WTC11 (cell line): Measurements from ENCODE around the gene RPS6KL1.

Experiments used
- CTCF ChIP-seq: fragments of 200-600 bp; IDR thresholded peaks from 2 replicates; pipeline ENCODE4 v1.8.0; 2022; ENCODE audit warnings: antibody characterized with exemption
- E2F1 ChIP-seq: sonication (generic); formaldehyde crosslinking; IDR thresholded peaks from 2 replicates; pipeline ENCODE4 v1.8.0; 2022; ENCODE audit warnings: mild to moderate bottlenecking, missing genetic modification reagents
- FOXJ3 ChIP-seq: sonication (generic); formaldehyde crosslinking; IDR thresholded peaks from 2 replicates; pipeline ENCODE4 v1.9.0; 2021; ENCODE audit warnings: missing genetic modification reagents, mild to moderate bottlenecking, borderline replicate concordance
- MXD4 ChIP-seq: fragments of 250-450 bp; sonication (Bioruptor Pico); IDR thresholded peaks from 2 replicates; pipeline ENCODE4 v1.8.0; 2021; ENCODE audit warnings: mild to moderate bottlenecking, moderate library complexity, borderline replicate concordance
- RELA ChIP-seq: sonication (generic); formaldehyde crosslinking; IDR thresholded peaks from 2 replicates; pipeline ENCODE4 v1.8.1; 2022; ENCODE audit warnings: missing genetic modification reagents, mild to moderate bottlenecking, borderline replicate concordance
- SMAD3 ChIP-seq: sonication (generic); formaldehyde crosslinking; IDR thresholded peaks from 2 replicates; pipeline ENCODE4 v1.8.0; 2022; ENCODE audit warnings: missing genetic modification reagents, mild to moderate bottlenecking, borderline replicate concordance
- SMAD4 ChIP-seq: sonication (generic); formaldehyde crosslinking; IDR thresholded peaks from 2 replicates; pipeline ENCODE4 v1.8.0; 2022; ENCODE audit warnings: mild to moderate bottlenecking, missing genetic modification reagents
- TF ChIP-seq, protein P1 (sequence below): sonication (generic); formaldehyde crosslinking; IDR thresholded peaks from 2 replicates; pipeline ENCODE4 v1.8.1; 2023; ENCODE audit warnings: mild to moderate bottlenecking, moderate library complexity, missing genetic modification reagents
- TF ChIP-seq, protein P2 (sequence below): sonication (generic); formaldehyde crosslinking; IDR thresholded peaks from 2 replicates; pipeline ENCODE4 v1.8.1; 2023; ENCODE audit warnings: mild to moderate bottlenecking, missing genetic modification reagents, moderate library complexity

DNA sequence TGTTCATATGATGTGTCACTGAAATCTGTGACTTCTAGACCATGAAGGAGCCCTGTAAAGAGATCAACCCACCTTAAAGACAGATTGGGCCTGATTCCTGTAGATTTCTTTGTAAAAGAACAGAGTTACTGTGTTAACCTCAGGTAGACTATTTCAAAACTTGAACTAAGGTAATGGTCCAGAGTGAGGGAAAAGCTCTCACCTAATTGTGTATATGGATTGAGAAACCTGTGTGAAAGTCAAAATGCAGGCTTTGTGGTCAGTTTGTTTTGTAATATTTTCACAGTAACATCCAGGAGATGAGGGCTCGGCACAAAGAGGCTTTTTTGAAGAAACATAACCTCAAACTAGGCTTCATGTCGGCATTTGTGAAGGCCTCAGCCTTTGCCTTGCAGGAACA lies 25.0 kb downstream of the RPS6KL1 start:
- TF ChIP-seq SMAD3 (CRISPR knock-in tag) (no peak), CTCF (no peak), SMAD4 (CRISPR knock-in tag) (no peak), MXD4 (CRISPR knock-in tag) (no peak), FOXJ3 (no peak), E2F1 (CRISPR knock-in tag) (no peak), RELA (CRISPR knock-in tag) (no peak)
- TF ChIP-seq, protein P1, sequence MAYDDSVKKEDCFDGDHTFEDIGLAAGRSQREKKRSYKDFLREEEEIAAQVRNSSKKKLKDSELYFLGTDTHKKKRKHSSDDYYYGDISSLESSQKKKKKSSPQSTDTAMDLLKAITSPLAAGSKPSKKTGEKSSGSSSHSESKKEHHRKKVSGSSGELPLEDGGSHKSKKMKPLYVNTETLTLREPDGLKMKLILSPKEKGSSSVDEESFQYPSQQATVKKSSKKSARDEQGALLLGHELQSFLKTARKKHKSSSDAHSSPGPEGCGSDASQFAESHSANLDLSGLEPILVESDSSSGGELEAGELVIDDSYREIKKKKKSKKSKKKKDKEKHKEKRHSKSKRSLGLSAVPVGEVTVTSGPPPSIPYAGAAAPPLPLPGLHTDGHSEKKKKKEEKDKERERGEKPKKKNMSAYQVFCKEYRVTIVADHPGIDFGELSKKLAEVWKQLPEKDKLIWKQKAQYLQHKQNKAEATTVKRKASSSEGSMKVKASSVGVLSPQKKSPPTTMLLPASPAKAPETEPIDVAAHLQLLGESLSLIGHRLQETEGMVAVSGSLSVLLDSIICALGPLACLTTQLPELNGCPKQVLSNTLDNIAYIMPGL (CRISPR knock-in tag) = no peak
- TF ChIP-seq, protein P2, sequence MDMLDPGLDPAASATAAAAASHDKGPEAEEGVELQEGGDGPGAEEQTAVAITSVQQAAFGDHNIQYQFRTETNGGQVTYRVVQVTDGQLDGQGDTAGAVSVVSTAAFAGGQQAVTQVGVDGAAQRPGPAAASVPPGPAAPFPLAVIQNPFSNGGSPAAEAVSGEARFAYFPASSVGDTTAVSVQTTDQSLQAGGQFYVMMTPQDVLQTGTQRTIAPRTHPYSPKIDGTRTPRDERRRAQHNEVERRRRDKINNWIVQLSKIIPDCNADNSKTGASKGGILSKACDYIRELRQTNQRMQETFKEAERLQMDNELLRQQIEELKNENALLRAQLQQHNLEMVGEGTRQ (CRISPR knock-in tag) = no peak
